GM19455 (cell line): ENCODE measurements around the gene ELL.

Experiments used
- ATAC-seq: cut with Tn5 transposase; IDR thresholded peaks from one replicate; pipeline ENCODE4 v1.9.1; 2021; ENCODE audit not compliant: unreplicated experiment

The ELL gene

GRCh38 chr19:18506101-18506930, 15.6 kb downstream of the ELL start:
- ATAC-seq: no peak

DNA sequence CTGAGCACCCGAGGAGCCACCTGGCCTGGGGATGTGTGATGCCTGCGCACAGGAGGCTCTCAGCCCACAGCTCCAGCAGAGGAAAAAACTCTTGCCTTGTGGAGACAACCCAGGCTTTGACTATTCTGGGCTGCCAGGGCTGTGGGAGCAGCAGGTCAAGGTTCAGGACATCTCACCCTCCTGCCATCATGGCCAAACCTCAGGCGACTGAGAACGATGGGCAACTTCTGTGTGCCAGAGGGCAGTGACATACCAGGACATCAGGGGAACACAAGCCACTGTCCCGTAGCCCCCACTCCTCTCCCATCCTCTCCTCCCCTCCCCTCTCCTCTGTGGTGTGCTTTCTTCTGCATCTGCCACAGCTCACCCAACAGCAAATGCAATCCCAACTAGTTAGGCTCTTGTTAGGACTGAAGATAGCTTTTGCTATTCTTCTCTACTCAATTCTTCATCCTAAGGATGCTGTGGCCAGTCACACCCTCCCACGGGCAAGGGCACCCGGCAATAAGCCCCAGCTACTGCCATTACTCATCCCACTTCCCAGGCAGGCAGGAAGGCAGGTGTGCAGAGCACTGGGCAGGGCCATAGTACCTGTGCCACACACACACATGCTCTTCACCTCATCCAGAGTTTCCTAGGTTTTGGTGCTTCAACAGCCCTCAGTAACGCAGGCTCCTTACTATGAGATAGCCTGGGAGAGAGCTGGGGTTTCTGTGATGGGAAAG, 16.8 kb downstream of the ELL start:
- no peak for ATAC-seq

- ATAC-seq: no peak
Measured at GRCh38 chr19:18503971-18504885, 17.6 kb downstream of the ELL start.

DNA sequence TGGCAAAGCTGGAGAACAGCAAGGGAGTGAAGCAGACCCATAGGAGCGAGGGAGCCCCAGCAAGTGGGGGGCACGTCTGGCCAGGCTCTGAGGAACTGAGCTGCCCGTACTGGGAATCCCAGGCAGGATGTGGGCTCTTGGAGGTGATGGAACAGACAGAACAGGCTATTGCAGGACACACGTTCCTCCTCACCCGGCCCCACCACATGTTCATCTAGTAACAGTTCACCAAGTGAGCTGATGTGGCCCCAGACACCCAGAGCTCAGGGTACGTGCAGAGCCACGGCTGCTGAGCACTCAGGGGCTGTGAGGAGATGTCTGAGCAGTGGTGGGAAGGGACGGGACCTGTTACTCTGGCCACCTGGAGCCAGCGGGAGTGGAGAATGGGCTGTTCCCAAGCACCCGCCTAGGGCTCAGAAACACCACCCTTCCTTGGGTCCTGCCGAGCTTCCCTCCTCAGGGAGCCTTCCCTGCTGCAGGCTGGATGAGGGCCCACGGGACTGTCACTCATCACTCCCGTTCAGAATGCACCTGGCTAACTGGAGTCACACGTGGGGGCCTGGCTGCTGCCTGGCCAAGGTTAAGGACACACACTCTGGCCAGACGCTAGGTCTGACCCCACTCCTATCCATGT, 18.4 kb downstream of the ELL start:
- no peak for ATAC-seq

DNA sequence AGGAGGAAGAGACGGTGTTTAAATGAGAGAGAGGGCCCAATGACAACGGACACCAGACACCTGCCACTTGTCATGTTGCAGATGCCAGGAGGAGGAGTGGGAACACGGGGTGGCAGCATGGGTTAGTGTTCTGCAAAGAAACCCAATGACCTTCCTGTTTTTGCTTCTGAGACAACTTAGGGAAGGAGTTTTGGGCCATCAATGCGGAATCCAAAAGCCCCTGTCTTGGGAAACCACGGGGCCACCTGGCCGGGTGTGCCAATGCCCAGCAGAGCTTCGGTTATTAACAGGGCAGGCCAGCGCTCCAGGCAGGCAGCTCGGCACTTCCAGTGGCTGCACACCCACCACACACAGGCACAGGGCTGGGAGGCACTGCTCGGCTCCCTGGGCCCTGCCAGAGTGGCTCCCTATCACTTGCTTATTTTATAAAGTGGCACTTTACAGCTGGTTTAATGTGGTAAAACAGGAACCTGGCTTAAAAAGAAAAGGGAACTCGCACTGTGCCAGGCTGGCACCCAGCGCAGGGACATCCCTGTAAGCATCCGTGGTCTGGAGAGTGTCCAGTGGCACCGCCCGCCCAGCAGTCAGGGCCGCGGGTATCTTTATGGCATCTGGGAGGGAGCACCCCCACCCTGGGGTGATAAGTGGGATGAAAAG, 19.1 kb downstream of the ELL start:
- ATAC-seq: no peak

DNA sequence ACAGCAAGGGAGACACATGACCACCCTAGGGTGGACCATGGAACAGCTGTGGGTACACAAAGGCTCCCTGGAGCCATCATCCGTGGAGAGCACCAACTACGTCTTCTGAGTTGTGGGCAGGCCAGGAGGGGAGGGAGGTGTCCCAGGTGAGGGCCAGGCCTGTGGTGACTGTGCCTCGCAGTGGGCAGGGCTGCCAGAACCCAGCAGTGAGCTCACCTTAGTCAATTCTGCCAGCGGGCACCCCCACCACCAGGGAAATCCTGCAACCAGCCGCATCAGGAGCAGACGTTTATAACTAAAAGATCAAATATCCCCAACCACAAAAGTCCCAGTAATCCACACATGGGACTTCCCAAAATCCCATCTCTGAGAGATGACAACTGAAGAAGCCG, 19.6 kb downstream of the ELL start:
- ATAC-seq: no peak

DNA sequence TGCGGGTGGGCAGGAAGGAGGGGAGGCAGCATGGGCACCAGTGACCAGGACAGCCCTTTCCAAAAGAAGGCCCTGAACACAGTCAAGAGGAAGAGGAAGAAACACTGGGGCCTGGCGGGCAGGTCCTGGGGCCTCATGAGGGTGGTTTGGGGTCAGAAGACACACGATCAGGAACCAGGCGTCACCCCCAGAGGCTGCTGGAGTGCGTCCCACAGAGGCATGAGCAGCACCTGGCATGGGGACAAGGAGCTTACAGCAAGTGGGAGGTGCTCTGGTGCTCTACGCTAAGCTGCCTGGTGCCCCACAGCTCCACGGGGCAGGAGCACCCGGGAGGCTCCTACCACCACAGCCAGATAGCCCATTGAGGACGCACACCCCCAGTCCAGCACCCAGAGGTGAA, 20.0 kb downstream of the ELL start:
- no peak for ATAC-seq

GRCh38 chr19:18501351-18501750, 20.5 kb downstream of the ELL start:
- no peak for ATAC-seq

GRCh38 chr19:18500799-18501198, 21.1 kb downstream of the ELL start:
- no peak for ATAC-seq

DNA sequence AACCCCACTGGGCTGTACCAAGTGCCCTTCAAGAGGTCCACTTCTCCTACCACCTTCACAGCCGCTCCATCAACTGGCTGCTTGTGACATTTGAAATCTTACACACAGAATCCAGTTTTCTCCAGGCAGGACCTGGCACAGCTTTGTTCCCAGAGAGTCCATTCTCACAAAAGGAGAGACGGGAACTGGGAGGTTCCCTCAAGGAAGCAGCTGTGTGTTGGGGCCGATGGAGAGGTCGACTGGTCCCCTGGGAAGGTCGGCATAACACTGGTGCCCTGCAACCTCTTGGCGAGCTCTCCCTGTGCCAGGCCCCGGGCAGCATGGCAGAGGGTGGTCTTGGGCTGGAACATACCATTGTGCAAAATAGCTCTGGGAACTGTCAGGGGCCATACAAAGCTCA, 21.5 kb downstream of the ELL start:
- no peak for ATAC-seq

DNA sequence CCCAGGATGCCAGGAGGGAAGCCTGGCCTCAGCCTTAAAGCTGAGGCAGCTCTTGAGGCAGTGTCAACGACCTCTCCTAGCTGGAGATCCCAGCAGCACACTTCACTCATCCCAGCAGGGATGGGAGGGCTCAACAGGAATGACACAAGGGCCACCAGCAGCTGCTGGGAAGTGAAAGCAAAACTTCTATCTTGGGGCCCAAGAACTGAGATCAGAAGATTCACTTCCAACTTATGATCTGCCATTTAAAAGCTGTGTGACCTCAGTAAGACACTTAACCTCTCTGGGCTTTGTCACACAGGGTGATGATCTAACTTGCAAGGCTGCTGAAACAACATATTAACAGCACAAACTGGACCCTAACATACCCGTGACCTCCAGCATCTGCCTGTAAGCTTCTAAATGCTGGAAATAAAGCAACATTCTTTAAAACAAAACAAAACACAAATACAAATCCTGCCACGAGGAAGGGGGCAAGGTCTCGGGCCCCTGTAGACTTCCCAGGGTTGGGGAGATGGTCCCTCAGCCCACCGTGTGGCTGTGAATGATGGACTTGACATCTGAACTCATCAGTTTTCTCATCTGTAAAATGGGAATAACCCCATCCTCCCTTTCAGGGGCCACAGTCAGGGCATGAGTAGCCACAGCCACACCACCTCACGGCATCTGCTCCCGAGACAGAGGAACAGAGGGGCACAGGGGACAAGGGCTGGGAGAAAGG, 22.7 kb downstream of the ELL start:
- no peak for ATAC-seq

- no peak for ATAC-seq
Measured at GRCh38 chr19:18496980-18497256, 25.0 kb downstream of the ELL start.

DNA sequence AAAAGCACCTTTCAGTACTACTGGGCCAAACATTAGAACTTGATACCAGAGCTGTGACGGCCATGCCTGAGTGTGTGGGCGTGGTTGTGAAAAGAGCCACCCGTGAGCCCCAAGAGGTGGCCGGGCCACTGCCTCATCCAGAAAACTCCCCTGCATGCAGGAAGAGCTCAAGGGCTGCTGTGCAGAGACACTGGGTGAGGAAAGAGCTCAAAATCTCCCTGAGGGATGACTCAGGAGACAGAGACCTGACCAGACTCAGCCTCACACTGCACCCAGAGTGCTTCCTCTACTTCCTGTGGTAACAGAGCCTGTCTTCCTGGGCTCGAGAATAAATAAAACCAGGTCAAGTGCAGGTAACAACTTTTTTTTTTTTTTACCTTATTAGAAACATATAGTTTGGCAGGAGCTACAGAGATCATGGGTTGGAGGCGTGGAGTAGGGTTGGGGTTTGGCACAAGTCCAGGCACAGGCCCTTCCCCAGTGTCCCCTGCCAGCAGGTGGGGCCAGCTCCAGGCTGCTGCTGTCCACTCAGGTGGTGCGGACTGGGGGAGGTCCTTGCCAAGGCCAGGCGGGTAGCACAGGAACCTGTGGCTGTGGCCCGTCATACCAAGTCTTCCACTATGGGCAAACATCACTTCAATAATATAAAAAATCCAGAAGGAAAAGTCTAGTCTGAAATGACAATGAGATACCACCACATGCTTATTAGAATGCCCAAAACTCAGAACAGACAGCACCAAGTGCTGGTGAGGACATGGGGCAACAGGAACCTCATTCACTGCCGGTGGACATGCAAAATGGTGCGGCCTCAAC, 25.5 kb downstream of the ELL start:
- ATAC-seq: no peak

GRCh38 chr19:18495204-18495911, 26.5 kb downstream of the ELL start:
- no peak for ATAC-seq

DNA sequence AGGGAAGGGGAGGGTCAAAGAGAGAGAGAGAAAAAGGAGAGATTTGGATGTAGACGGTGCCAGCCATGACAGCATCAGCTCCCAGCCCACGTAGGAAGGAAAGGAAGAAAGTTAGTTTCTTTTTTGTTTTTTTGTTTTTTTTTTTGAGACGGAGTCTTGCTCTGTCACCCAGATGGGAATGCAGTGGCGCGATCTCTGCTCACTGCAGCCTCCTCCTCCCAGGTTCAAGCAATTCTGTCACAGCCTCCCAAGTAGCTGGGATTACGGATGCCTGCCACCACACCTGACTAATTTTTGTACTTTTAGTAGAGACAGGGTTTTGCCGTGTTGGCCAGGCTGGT, 27.6 kb downstream of the ELL start:
- ATAC-seq: no peak

- ATAC-seq: no peak
Measured at GRCh38 chr19:18493440-18494266, 28.2 kb downstream of the ELL start.

- no peak for ATAC-seq
Measured at GRCh38 chr19:18491995-18492953, 29.6 kb downstream of the ELL start.
